Aorta (tissue), 5 donors: Measurements from ENCODE around the gene MCOLN2. TPM values are rescaled to one million over a fixed set of nuclear protein-coding genes. Genes with fewer than 3 reads are reported as not detected.
"Not testable (repeated sequence)": the region's sequence is repeated elsewhere in the genome, so short reads cannot be mapped to it uniquely, and the experiment has no call there.

ENCODE experiments used
- ATAC-seq: fragments of 200-7000 bp; cut with Tn5 transposase; one replicate; pipeline ENCODE4 v1.9.1; 2022; ENCODE audit warnings: moderate library complexity; ENCODE audit not compliant: low FRiP score
- DNase-seq, 2 donors: peaks; one replicate each; pipeline ENCODE4 v3.0.0-alpha.2; 2020
- H3K27ac ChIP-seq, 2 donors: one replicate each; pipeline ENCODE4 v1.5.1; 2013; ENCODE audit warnings: low read length in 2 of 2, mild to moderate bottlenecking in 2 of 2, moderate library complexity in 2 of 2, control low read depth in 1 of 2, inconsistent platforms in 1 of 2, low read depth in 1 of 2
- H3K27me3 ChIP-seq, 2 donors: one replicate each; pipeline ENCODE4 v1.6.1; 2013; ENCODE audit warnings: control low read depth in 1 of 2, low read length in 1 of 2, mild to moderate bottlenecking in 1 of 2, moderate library complexity in 1 of 2; ENCODE audit not compliant: insufficient read depth in 2 of 2, control insufficient read depth in 1 of 2
- H3K36me3 ChIP-seq, 2 donors: one replicate each; pipeline ENCODE4 v1.6.1; 2013; ENCODE audit warnings: control low read depth in 1 of 2, low read length in 1 of 2, mild to moderate bottlenecking in 1 of 2; ENCODE audit not compliant: insufficient read depth in 2 of 2, control insufficient read depth in 1 of 2
- H3K4me1 ChIP-seq, 2 donors: one replicate each; pipeline ENCODE4 v1.6.1; 2013; ENCODE audit warnings: low read length in 2 of 2, control low read depth in 1 of 2, mild to moderate bottlenecking in 1 of 2, moderate library complexity in 1 of 2; ENCODE audit not compliant: insufficient read depth in 2 of 2, control insufficient read depth in 1 of 2
- H3K4me3 ChIP-seq, 2 donors: one replicate each; pipeline ENCODE4 v1.5.1; 2013; ENCODE audit warnings: low read length in 2 of 2, control low read depth in 1 of 2, mild to moderate bottlenecking in 1 of 2
- H3K9me3 ChIP-seq: one replicate; pipeline ENCODE4 v1.6.1; 2013; ENCODE audit warnings: mild to moderate bottlenecking, low read length; ENCODE audit not compliant: control insufficient read depth
- WGBS, 2 donors: extraction: QIAGEN DNeasy Blood & Tissue Kit; methylation state at CpG; one replicate each; pipeline ENCODE4 v1.1.7; 2013; 5-methylcytosine and 5-hydroxymethylcytosine counted together
- intact Hi-C, 2 donors: fragments of 100-400 bp; cut with DNase I; formaldehyde crosslinking; loops; one replicate each; pipeline versions ENCODE4 v1.14.2 to v1.15.0; 2022
- polyA plus RNA-seq, 2 donors: library from polyadenylated mRNA; stranded (reverse); fragments of 200-250 nt; gene quantifications; one replicate each; pipeline ENCODE4 v1.2.3, GENCODE V29; 2013
- total RNA-seq, 2 donors: library from RNA; stranded (reverse); fragmentation: NEBNext Ultra II Directional; extraction: Animal tissue kit (Norgen Biotek cat#: 25700); gene quantifications; one replicate each; pipeline ENCODE4 v1.2.1, GENCODE V29; 2021
- donor health status: healthy with polysubstance abuse.
- donor health status: Bipolar disorder and iron deficiency.
- donor health status: DM: no; HTN: no; CAD: no.
- donor health status: DM: no; HTN: no; CAD: no.
- donor health status: DM: yes; HTN: yes; CAD: no.

MCOLN2 gene
- total and polyA plus RNA-seq, 4 donors: 1.0 to 3.9 (median 2.2) TPM

- Histone ChIP-seq H3K36me3 (no peaks in the 10 kb centered on the region), H3K9me3 (no peaks in the 10 kb centered on the region), H3K27ac (no peak overlapping the region), H3K4me1 (no peaks in the 10 kb centered on the region), H3K27me3 (no peaks in the 10 kb centered on the region), H3K4me3 (no peak overlapping the region)
- ATAC-seq: no peak
- no peak for DNase-seq
- 88 to 89% methylated on average over 3 of the region's 3 CpGs for WGBS, 2 donors
- intact Hi-C loops: loop anchor here in 1 of 2 donors (5.0 kb wide), 1 partner anchor 77 kb away; no protein-coding TSS in a partner anchor
These were observed 27.8 kb upstream of the MCOLN2 start for GRCh38 chr1:85024736-85025135.

DNA sequence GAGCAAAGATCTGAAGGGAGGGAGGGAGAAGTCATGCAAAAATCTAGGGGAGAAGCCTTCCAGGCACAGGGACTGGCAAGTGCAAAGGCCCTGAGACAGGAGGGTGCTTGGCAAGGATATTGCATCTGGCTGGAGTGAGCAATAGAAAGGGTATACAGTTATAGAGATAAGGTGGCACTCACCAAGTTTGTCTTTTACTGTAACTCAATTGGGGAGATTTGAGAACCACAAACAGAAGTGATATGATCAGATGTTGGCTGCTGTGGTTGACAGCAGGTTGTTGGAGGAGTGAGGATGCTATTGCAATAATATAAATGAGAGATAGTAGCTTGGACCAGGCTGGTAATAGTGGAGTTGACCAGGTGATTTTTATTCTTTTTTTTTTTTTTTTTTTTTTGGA, 25.8 kb upstream of the MCOLN2 start:
- intact Hi-C loops: no loop called here
- Histone ChIP-seq H3K27ac (no peak overlapping the region), H3K9me3 (no peaks in the 10 kb centered on the region), H3K4me1 (no peaks in the 10 kb centered on the region), H3K27me3 (no peaks in the 10 kb centered on the region), H3K4me3 (no peak overlapping the region), H3K36me3 (no peaks in the 10 kb centered on the region)
- DNase-seq: no peak
- no peak for ATAC-seq

- no peak overlapping the region for H3K4me3 ChIP-seq
- no peak for ATAC-seq
- H3K27ac ChIP-seq: no peak overlapping the region
- no peak for DNase-seq
- no peaks in the 10 kb centered on the region for H3K36me3 ChIP-seq
- H3K27me3 ChIP-seq: no peaks in the 10 kb centered on the region
- WGBS, 2 donors: 38 to 59% methylated on average over 4 of the region's 4 CpGs
- H3K9me3 ChIP-seq: no peaks in the 10 kb centered on the region
- intact Hi-C loops: no loop called here
- no peaks in the 10 kb centered on the region for H3K4me1 ChIP-seq
These were observed 23.1 kb upstream of the MCOLN2 start for GRCh38 chr1:85019994-85020393.

DNA sequence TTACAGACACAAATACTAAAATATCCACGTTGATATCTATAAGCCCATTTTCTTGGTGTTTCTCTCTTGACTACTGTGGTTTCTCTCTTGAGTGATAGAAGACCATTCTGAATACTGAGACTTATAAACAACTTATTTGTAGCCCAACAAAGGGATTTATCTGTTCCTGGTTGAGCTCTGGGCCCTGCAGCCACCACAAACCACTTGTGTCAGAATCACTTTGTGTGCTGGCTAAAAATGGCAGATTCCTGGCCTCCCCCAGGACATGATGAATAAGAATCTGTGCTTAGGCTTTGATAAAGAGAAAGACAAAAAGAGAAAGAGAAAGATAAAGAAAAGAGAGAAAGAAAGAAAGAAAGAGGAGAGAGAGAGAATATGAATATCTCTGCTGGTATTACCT, 18.9 kb upstream of the MCOLN2 start:
- no peak overlapping the region for H3K4me3 ChIP-seq
- WGBS, 2 donors: 85 to 93% methylated on average over 1 of the region's 1 CpG
- no peak overlapping the region for H3K27ac ChIP-seq
- no peaks in the 10 kb centered on the region for H3K36me3 ChIP-seq
- no peaks in the 10 kb centered on the region for H3K9me3 ChIP-seq
- ATAC-seq (no peak), DNase-seq (no peak)
- no peaks in the 10 kb centered on the region for H3K4me1 ChIP-seq
- H3K27me3 ChIP-seq: no peaks in the 10 kb centered on the region
- intact Hi-C loops: no loop called here

GRCh38 chr1:85005641-85006040, 8.7 kb upstream of the MCOLN2 start:
- H3K4me1 ChIP-seq, H3K4me3 ChIP-seq, intact Hi-C loops, H3K27me3 ChIP-seq, H3K27ac ChIP-seq, ATAC-seq, H3K36me3 ChIP-seq, DNase-seq, H3K9me3 ChIP-seq: not testable (repeated sequence)
- 88 to 91% methylated on average over 1 of the region's 1 CpG for WGBS, 2 donors

DNA sequence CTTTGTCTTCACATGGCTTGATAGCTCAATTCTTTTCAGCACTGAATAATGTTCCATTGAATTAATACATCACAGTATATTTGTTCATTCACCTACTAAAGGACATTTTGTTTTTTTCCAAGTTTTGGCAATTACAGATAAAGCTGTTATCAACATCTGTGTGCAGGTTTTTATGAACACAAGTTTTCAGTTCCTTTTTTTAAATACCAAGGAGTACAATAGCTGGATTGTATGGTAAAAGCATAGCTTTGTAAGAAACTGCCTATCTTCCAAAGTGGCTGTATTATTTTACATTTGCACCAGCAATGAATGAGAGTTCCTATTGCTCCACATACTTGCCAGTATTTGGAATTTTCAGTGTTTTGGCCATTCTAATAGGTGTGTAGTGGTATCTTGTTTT, 4.8 kb upstream of the MCOLN2 start:
- peaks cover 0 to 2% of the 10 kb centered on the region in 2 donors for H3K4me1 ChIP-seq
- H3K27me3 ChIP-seq: no peaks in the 10 kb centered on the region
- no peaks in the 10 kb centered on the region for H3K36me3 ChIP-seq
- ATAC-seq (no peak), DNase-seq (no peak)
- no peak overlapping the region for H3K4me3 ChIP-seq
- no peaks in the 10 kb centered on the region for H3K9me3 ChIP-seq
- H3K27ac ChIP-seq: no peak overlapping the region
- intact Hi-C loops: no loop called here

GRCh38 chr1:84998642-84999280, 1.8 kb upstream of the MCOLN2 start:
- H3K27me3 ChIP-seq: no peaks in the 10 kb centered on the region
- ATAC-seq: no peak
- no peaks in the 10 kb centered on the region for H3K9me3 ChIP-seq

GRCh38 chr1:84997667-84998600, 1.0 kb upstream of the MCOLN2 start:
- DNase-seq (no peak), ATAC-seq (peak; percentile 61)
- no peaks in the 10 kb centered on the region for H3K27me3 ChIP-seq
- H3K9me3 ChIP-seq: no peaks in the 10 kb centered on the region
- intact Hi-C loops: loop anchor here in 1 of 2 donors (5.0 kb wide), 1 partner anchor 56 kb away; no protein-coding TSS in a partner anchor
- WGBS, 2 donors: 1 to 2% methylated on average over 58 of the region's 58 CpGs
- no peaks in the 10 kb centered on the region for H3K36me3 ChIP-seq
- no peaks in the 10 kb centered on the region for H3K4me1 ChIP-seq
- H3K4me3 ChIP-seq: peak overlapping the region; percentile 67 to 75
- H3K27ac ChIP-seq: no peak overlapping the region

More at GRCh38 chr1:84998642-84999280, 1.8 kb upstream of the MCOLN2 start:
- Histone ChIP-seq H3K27ac (no peak overlapping the region), H3K36me3 (no peaks in the 10 kb centered on the region), H3K4me1 (peaks cover 0 to 2% of the 10 kb centered on the region in 2 donors), H3K4me3 (peak overlapping the region in 1 of 2 donors; percentile 67)
- DNase-seq: peak in 1 of 2 donors; percentile 48
- WGBS, 2 donors: 52 to 58% methylated on average over 14 of the region's 14 CpGs
- intact Hi-C loops: loop anchor here in 1 of 2 donors (5.0 kb wide), 1 partner anchor 56 kb away; no protein-coding TSS in a partner anchor
